Esophagus muscularis mucosa (tissue), 4 donors: Measurements from ENCODE around the gene LRP8.

Experiments
- CTCF ChIP-seq, 3 experiments: fragments of 200-600 bp in 2 of 3; fragments of 450-650 bp in 1 of 3; sonication (generic) in 2 of 3; IDR thresholded peaks; one replicate each; pipeline ENCODE4 v1.5.1; 2017 to 2019; ENCODE audit warnings: antibody characterized with exemption in 3 of 3, mild to moderate bottlenecking in 2 of 3, moderate library complexity in 1 of 3
- EP300 ChIP-seq: sonication (generic); formaldehyde crosslinking; IDR thresholded peaks from one replicate; pipeline ENCODE4 v1.6.1; 2017; ENCODE audit warnings: antibody characterized with exemption
- POLR2A ChIP-seq: fragments of 450-650 bp; IDR thresholded peaks from one replicate; pipeline ENCODE4 v1.6.1; 2017; ENCODE audit warnings: antibody characterized with exemption, moderate library complexity, mild to moderate bottlenecking, low read depth

GRCh38 chr1:53258216-53258615 lies 69.7 kb downstream of the LRP8 start:
- TF ChIP-seq POLR2A (no peak), CTCF (IDR thresholded peaks at IDR 0.05) (no peak), EP300 (no peak)
